H1 (cell line): Measurements from ENCODE around the gene FBN1. TPM values are rescaled to one million over a fixed set of nuclear protein-coding genes. Genes with fewer than 3 reads are reported as not detected.

Source experiments
- CTCF ChIA-PET: fragments of 300-600 bp; sonication (Branson Sonifier 250); formaldehyde crosslinking; loops from one replicate; lab custom pipeline; 2021; ENCODE audit not compliant: partially characterized antibody; lab: Charles Lee
- POLR2A ChIA-PET: fragments of 300-600 bp; sonication (Branson Sonifier 250); formaldehyde crosslinking; loops from one replicate; lab custom pipeline; 2021; ENCODE audit warnings: inconsistent platforms; ENCODE audit not compliant: partially characterized antibody; lab: Charles Lee
- DNase-seq, 2 experiments: peaks; one replicate each; pipeline versions ENCODE4 v3.0.0 to v3.0.0-alpha.2; 2010 to 2022; ENCODE audit warnings: low spot score in 2 of 2, low read depth in 1 of 2, mixed read lengths in 1 of 2
- FAIRE-seq: peaks from 2 replicates; lab custom pipeline; 2011; peaks lifted over from hg19 to GRCh38; lab: Jason Lieb, UNC
- H2AFZ ChIP-seq: 2 replicates; pipeline ENCODE4 v1.8.1; 2012; ENCODE audit warnings: low read length, inconsistent platforms
- H2AK5ac ChIP-seq: 2 replicates; pipeline ENCODE4 v1.6.1; 2013; ENCODE audit warnings: low read depth, low read length
- H2BK120ac ChIP-seq: replicated peaks from 2 replicates; pipeline ENCODE3; 2013; ENCODE audit warnings: low read depth, low read length, inconsistent platforms
- H2BK12ac ChIP-seq: 2 replicates; pipeline ENCODE4 v1.6.1; 2013; ENCODE audit warnings: low read depth, low read length
- H2BK15ac ChIP-seq: 2 replicates; pipeline ENCODE4 v1.6.1; 2013; ENCODE audit warnings: low read length
- H2BK20ac ChIP-seq: 2 replicates; pipeline ENCODE4 v1.6.1; 2013; ENCODE audit warnings: low read length
- H2BK5ac ChIP-seq: 2 replicates; pipeline ENCODE4 v1.6.1; 2013; ENCODE audit warnings: low read depth, low read length
- H3K14ac ChIP-seq: 2 replicates; pipeline ENCODE4 v1.6.1; 2013; ENCODE audit warnings: inconsistent platforms; ENCODE audit not compliant: insufficient read length
- H3K18ac ChIP-seq: 2 replicates; pipeline ENCODE4 v1.6.1; 2013; ENCODE audit warnings: low read length; ENCODE audit errors: extremely low read depth
- H3K23ac ChIP-seq: 2 replicates; pipeline ENCODE4 v1.6.1; 2013; ENCODE audit warnings: inconsistent platforms; ENCODE audit not compliant: insufficient read length
- H3K23me2 ChIP-seq: 2 replicates; pipeline ENCODE4 v1.6.1; 2013; ENCODE audit warnings: low read depth, low read length
- H3K27ac ChIP-seq: 2 replicates; pipeline ENCODE4 v1.6.1; 2011; ENCODE audit warnings: low read depth, low read length, inconsistent platforms
- H3K27me3 ChIP-seq, 4 experiments: replicated peaks in 1 of 4; 1 replicate in 1 of 4; 2 replicates in 3 of 4; pipeline versions ENCODE4 v1.6.1 to v1.8.1; 2011 to 2013; ENCODE audit warnings: low read length in 3 of 4, mild to moderate bottlenecking in 3 of 4, inconsistent platforms in 2 of 4, mixed read lengths in 2 of 4, moderate library complexity in 1 of 4; ENCODE audit not compliant: control insufficient read depth in 3 of 4, insufficient read depth in 3 of 4; ENCODE audit errors: extremely low read depth in 1 of 4
- H3K36me3 ChIP-seq, 4 experiments: 2 replicates each; pipeline versions ENCODE4 v1.6.1 to v1.8.1; 2011 to 2013; ENCODE audit warnings: mild to moderate bottlenecking in 4 of 4, low read length in 3 of 4, moderate library complexity in 2 of 4, control low read depth in 1 of 4, inconsistent platforms in 1 of 4; ENCODE audit not compliant: insufficient read depth in 4 of 4, control insufficient read depth in 2 of 4
- H3K4ac ChIP-seq: replicated peaks from 2 replicates; pipeline ENCODE3; 2013; ENCODE audit warnings: low read length, low read depth, mixed read lengths, inconsistent platforms; ENCODE audit not compliant: insufficient read length
- H3K4me1 ChIP-seq, 4 experiments: replicated peaks in 1 of 4; 1 replicate in 1 of 4; 2 replicates in 3 of 4; pipeline versions ENCODE4 v1.6.1 to v1.8.1; 2011 to 2013; ENCODE audit warnings: low read length in 3 of 4, inconsistent platforms in 2 of 4, mixed read lengths in 1 of 4; ENCODE audit not compliant: insufficient read depth in 4 of 4, control insufficient read depth in 3 of 4
- H3K4me2 ChIP-seq, 2 experiments: 2 replicates each; pipeline versions ENCODE4 v1.6.1 to v1.8.1; 2011 to 2013; ENCODE audit warnings: low read depth in 2 of 2, low read length in 2 of 2, control low read depth in 1 of 2, inconsistent platforms in 1 of 2, mild to moderate bottlenecking in 1 of 2; ENCODE audit not compliant: insufficient read depth in 1 of 2
- H3K4me3 ChIP-seq, 4 experiments: fragments of 200-600, 300-600 bp in 1 of 4; sonication (generic), shearing (Covaris generic), sonication (Bioruptor Twin) in 1 of 4; 2 replicates each; pipeline versions ENCODE4 v1.5.1 to v1.8.1; 2011 to 2016; ENCODE audit warnings: low read length in 4 of 4, low read depth in 3 of 4, control low read depth in 2 of 4, inconsistent platforms in 2 of 4, mild to moderate bottlenecking in 2 of 4, mixed read lengths in 1 of 4, moderate library complexity in 1 of 4; ENCODE audit not compliant: insufficient read depth in 2 of 4; ENCODE audit errors: extremely low read depth in 1 of 4
- H3K56ac ChIP-seq: replicated peaks from 2 replicates; pipeline ENCODE3; 2013; ENCODE audit warnings: low read depth, mild to moderate bottlenecking, mixed read lengths, low read length, inconsistent platforms; ENCODE audit not compliant: insufficient read length
- H3K79me1 ChIP-seq: 2 replicates; pipeline ENCODE4 v1.6.1; 2013; ENCODE audit warnings: low read depth, low read length, control low read depth
- H3K79me2 ChIP-seq, 2 experiments: 2 replicates each; pipeline versions ENCODE4 v1.6.1 to v1.8.1; 2012 to 2013; ENCODE audit warnings: low read length in 2 of 2, mild to moderate bottlenecking in 2 of 2, inconsistent platforms in 1 of 2; ENCODE audit not compliant: insufficient read depth in 2 of 2, control insufficient read depth in 1 of 2
- H3K9ac ChIP-seq, 4 experiments: replicated peaks in 1 of 4; 1 replicate in 1 of 4; 2 replicates in 3 of 4; pipeline versions ENCODE4 v1.6.1 to v1.8.1; 2011 to 2013; ENCODE audit warnings: low read depth in 3 of 4, low read length in 3 of 4, control low read depth in 2 of 4, mild to moderate bottlenecking in 2 of 4, moderate library complexity in 2 of 4, inconsistent platforms in 1 of 4; ENCODE audit errors: extremely low read depth in 1 of 4
- H3K9me3 ChIP-seq, 2 experiments: 2 replicates each; pipeline versions ENCODE4 v1.6.1 to v1.8.1; 2012 to 2013; ENCODE audit warnings: mild to moderate bottlenecking in 2 of 2, moderate library complexity in 2 of 2, control low read depth in 1 of 2, inconsistent platforms in 1 of 2, low read depth in 1 of 2, low read length in 1 of 2, mixed read lengths in 1 of 2; ENCODE audit not compliant: insufficient read depth in 2 of 2
- H4K20me1 ChIP-seq, 2 experiments: replicated peaks in 1 of 2; 2 replicates each; pipeline versions ENCODE3 to v1.8.1; 2011 to 2013; ENCODE audit warnings: inconsistent platforms in 2 of 2, low read length in 2 of 2, mild to moderate bottlenecking in 1 of 2; ENCODE audit not compliant: insufficient read depth in 2 of 2, control insufficient read depth in 1 of 2
- H4K5ac ChIP-seq: 2 replicates; pipeline ENCODE4 v1.6.1; 2013; ENCODE audit warnings: low read length, low read depth, mixed read lengths, inconsistent platforms; ENCODE audit not compliant: insufficient read length
- H4K8ac ChIP-seq: 2 replicates; pipeline ENCODE4 v1.8.0; 2013; ENCODE audit warnings: mild to moderate bottlenecking, moderate library complexity, low read length, inconsistent platforms; ENCODE audit not compliant: insufficient read depth; ENCODE audit errors: extremely low read depth
- H4K91ac ChIP-seq: replicated peaks from 2 replicates; pipeline ENCODE3; 2013; ENCODE audit warnings: low read length, mixed read lengths, inconsistent platforms; ENCODE audit not compliant: insufficient read length
- BRCA1 ChIP-seq: IDR thresholded peaks from 2 replicates; pipeline ENCODE4 v1.6.1; 2012; ENCODE audit warnings: low read depth, low read length, improper control_type of control experiment
- CBX5 ChIP-seq: fragments of 300-800, 300-1000 bp; sonication (generic); IDR thresholded peaks from 2 replicates; pipeline ENCODE4 v1.7.1; 2016; ENCODE audit warnings: antibody characterized with exemption, low read length, low read depth
- CEBPB ChIP-seq: IDR thresholded peaks from 2 replicates; pipeline ENCODE4 v1.6.1; 2012; ENCODE audit warnings: low read depth, low read length
- CHD1 ChIP-seq: IDR thresholded peaks from 2 replicates; pipeline ENCODE4 v1.6.1; 2012; ENCODE audit warnings: low read depth, low read length, improper control_type of control experiment
- WGBS, 2 experiments: shearing (Covaris generic) in 1 of 2; methylation state at CpG; one replicate each; pipeline versions ENCODE4 v1.1.6 to v1.1.7; 2013 to 2015; ENCODE audit warnings: low lambda C conversion rate in 2 of 2, mixed read lengths in 2 of 2, inconsistent platforms in 1 of 2, low coverage in 1 of 2, missing lambda C conversion rate in 1 of 2; ENCODE audit not compliant: insufficient replicate concordance in 2 of 2, insufficient coverage in 1 of 2, insufficient read length in 1 of 2; ENCODE audit errors: extremely low coverage in 1 of 2, missing lambda C conversion rate in 1 of 2; 5-methylcytosine and 5-hydroxymethylcytosine counted together
- polyA plus RNA-seq, 7 experiments: library from polyadenylated mRNA; depleted of rRNA in 3 of 7; stranded (reverse) in 5 of 7; unstranded in 2 of 7; fragments of >200 nt in 5 of 7; fragments of 200-250 nt in 2 of 7; gene quantifications; 1 replicate in 5 of 7; 2 replicates in 1 of 7; 4 replicates in 1 of 7; pipeline versions ENCODE4 v1.2.1 to v1.2.3, GENCODE V29; 2011 to 2013; ENCODE audit warnings: missing spikeins in 2 of 7, mixed read lengths in 2 of 7
- total RNA-seq: library from RNA; stranded (reverse); fragmentation: NEBNext Ultra II Directional; extraction: Animal tissue kit (Norgen Biotek cat#: 25700); gene quantifications from 2 replicates; pipeline ENCODE4 v1.2.1, GENCODE V29; 2021

FBN1 gene
- total and polyA plus RNA-seq, 2 of the 8 experiments (the other 6 are each of a cell fraction or from before 2014, with no cell fraction given): 3.0 to 4.0 TPM

DNA sequence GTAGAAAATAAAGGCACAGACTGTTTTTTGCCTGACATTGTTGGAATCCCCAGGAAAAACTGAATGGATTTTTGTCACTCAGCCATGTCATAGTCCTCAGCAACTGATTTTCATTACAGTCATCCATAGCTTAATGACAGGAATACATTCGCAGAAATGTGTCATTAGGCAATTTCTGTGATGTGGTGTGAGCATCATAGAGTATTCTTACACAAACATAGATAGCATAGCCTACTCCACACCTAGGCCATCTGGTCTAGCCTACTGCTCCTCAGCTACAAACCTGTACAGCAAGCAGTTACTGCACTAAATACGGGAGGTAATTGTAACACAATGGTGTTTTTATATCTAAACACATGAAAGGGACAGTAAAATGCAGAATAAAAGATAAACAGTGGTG is 34.4 kb upstream of the FBN1 start:
- no peaks in the 10 kb centered on the region for H3K4me1 ChIP-seq
- no peaks in the 10 kb centered on the region for H3K79me2 ChIP-seq
- H3K27ac ChIP-seq: no peak overlapping the region
- H3K23ac ChIP-seq: no peak overlapping the region
- H4K5ac ChIP-seq: no peak overlapping the region
- H2AFZ ChIP-seq: no peak overlapping the region
- H3K4ac ChIP-seq: no peak overlapping the region
- ChIA-PET CTCF (interaction anchor here (0.5 kb wide), 1 partner anchor 128 kb away, joined by 3 read pairs; no protein-coding TSS in a partner anchor), POLR2A (no interaction called here)
- H2BK20ac ChIP-seq: no peak overlapping the region
- no peak overlapping the region for H4K91ac ChIP-seq
- no peak overlapping the region for H3K4me3 ChIP-seq
- H3K9ac ChIP-seq: no peak overlapping the region
- no peaks in the 10 kb centered on the region; the same call in 1 of the 2 replicates for H3K23me2 ChIP-seq
- no peak overlapping the region for H3K4me2 ChIP-seq
- no peaks in the 10 kb centered on the region for H3K36me3 ChIP-seq
- peaks cover 0 to 1% (median 0%) of the 10 kb centered on the region in 4 experiments; a peak in 1 of 7 replicates for H3K27me3 ChIP-seq
- no peak overlapping the region for H3K18ac ChIP-seq
- H2BK15ac ChIP-seq: no peak overlapping the region
- no peak overlapping the region for H2BK5ac ChIP-seq
- H2BK12ac ChIP-seq: no peak overlapping the region
- no peak overlapping the region for H4K8ac ChIP-seq
- H3K79me1 ChIP-seq: no peaks in the 10 kb centered on the region
- FAIRE-seq (no peak), DNase-seq (no peak)
- no peaks in the 10 kb centered on the region for H3K9me3 ChIP-seq
- 78% methylated on average over 2 of the region's 2 CpGs; no CpG with 5 or more reads in 1 of the 2 experiments for WGBS, 2 experiments
- no peaks in the 10 kb centered on the region for H4K20me1 ChIP-seq
- no peak overlapping the region for H3K56ac ChIP-seq
- H3K14ac ChIP-seq: no peak overlapping the region
- no peak overlapping the region for H2BK120ac ChIP-seq
- no peak overlapping the region for H2AK5ac ChIP-seq
- TF ChIP-seq CEBPB (no peak), CBX5 (no peak), CHD1 (no peak), BRCA1 (no peak)
